Stimulated activated CD8-positive, alpha-beta memory T cell treated with anti-CD3 and anti-CD28 coated beads, Interleukin-15, amount 100 ng/mL, for 48 hours (primary cell): Measurements from ENCODE around the gene MACROD1.

ENCODE experiments used
- DNase-seq, 2 donors: peaks; one replicate each; pipeline ENCODE4 v3.0.0-alpha.2; 2020; ENCODE audit warnings: low read depth in 2 of 2

Gene MACROD1

DNA sequence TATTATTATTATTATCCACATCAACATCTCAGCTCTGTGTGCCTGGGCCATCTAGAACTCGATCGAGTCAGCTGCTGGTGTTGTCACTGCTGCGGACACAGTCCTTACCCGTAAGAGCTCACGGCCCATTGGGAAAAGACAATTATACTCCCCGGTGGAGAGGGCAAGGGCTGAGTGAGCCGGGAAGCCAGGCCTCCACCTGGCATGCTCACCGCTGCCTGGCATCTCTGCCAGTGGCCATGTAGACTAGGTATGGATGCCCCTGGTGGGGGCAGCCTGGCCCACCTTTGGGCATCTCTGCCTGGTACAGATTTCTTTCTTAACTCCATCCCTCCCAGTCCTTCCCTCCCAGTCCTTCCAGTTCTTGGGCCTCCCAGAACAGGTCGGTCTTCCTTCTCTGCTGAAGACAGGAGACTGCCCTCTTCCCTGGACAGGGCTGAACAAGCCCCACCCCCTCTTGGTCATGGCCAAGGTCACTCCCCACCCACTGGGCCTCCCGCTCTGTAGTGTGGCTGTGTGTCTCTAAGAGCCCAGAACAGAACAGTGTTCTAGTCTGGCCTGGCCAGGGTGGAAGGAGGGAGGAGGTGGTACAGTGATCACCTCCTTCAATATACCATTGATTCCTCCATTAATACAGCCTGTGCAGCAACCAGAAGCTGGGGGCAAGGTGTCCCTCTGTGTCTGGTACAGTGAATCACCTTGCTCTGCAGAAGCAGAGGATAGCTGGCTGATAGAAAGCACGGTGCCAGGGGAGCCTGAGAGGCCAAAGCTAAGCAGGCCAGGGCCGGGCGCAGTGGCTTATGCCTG lies 72.5 kb downstream of the MACROD1 start:
- DNase-seq: no peak

- DNase-seq: no peak
Measured at GRCh38 chr11:64092761-64093136, 73.2 kb downstream of the MACROD1 start.

GRCh38 chr11:64092111-64092760 lies 73.7 kb downstream of the MACROD1 start:
- no peak for DNase-seq

GRCh38 chr11:64090806-64091516 lies 75.0 kb downstream of the MACROD1 start:
- DNase-seq: no peak

DNA sequence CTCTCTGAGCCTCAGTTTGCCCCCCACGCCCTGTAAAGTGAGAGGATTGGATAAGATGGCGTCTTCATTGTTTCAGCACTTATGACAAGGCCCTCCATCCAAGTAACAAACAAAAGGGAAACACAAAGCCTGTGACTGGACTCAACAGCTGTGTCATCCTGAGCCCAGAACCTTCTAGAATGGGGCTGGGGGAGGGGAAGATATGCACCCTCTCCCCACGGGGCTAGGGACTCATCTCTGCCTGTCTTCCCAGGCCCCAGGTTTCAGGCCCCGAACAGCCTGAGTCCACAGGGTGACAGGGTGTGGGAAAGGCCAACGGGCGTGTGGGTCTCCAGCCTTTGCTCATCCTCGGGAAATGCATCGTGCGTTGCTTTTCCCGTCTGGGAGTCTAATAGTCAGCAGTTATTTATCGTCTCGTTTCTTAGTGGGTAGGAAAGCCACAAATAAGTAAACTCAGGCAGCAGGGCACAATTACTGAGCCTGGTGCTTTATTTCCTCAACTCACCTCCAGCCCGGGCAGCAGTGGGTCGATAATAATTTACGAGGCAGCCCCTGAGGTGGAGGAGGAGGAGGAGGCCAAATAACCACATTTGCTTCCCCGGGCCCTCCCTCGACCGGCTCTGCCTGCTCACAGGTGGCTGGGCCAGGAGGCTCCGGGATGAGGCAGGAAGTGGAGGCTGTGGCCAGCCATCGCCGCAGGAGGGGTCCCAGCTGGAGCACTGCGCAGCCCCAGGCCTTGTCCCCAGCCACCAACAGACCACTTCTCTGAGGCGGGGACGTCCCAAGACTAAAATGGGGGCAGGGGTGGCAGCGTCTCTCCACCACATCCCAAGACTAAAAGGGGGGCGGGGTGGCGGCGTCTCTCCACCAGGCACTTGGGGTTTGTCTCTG lies 75.8 kb downstream of the MACROD1 start:
- no peak for DNase-seq

DNA sequence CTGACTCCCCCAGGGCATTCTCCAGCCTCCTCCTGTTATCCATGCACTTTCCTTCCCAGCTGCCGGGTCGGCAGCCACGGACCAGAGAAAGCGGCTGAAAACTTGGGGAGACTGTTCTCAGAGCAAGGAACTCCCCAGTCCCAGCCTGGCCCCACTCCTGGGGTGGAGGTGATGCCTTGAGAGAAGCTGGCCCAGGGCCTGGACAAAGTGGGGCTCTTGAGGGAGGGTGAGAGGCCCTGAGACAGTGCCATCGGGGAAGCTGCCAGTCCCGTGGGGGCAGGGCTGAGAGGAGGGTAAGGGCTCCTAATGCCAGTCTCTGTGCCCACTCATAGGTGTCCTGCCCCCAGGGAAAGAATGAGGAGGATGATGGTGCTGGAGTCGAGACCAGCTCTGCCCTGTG lies 76.4 kb downstream of the MACROD1 start:
- no peak for DNase-seq

DNA sequence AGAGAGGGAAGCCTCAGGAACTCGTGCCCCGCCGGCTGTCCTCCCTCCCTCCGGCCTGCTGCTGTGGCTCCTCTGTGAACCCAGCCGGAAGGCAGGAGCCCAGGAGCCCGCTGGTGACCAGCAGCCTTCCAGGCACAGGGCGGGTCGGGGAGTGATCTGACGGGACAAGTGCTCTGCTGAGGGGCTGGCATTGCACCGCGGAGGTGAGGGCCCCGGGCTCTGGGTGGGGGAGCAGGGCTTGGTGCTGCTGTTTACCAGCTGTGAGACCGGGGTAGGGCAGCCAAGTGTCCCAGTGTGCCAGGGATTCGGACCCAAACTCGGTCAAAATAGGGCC lies 76.9 kb downstream of the MACROD1 start:
- DNase-seq: no peak

DNA sequence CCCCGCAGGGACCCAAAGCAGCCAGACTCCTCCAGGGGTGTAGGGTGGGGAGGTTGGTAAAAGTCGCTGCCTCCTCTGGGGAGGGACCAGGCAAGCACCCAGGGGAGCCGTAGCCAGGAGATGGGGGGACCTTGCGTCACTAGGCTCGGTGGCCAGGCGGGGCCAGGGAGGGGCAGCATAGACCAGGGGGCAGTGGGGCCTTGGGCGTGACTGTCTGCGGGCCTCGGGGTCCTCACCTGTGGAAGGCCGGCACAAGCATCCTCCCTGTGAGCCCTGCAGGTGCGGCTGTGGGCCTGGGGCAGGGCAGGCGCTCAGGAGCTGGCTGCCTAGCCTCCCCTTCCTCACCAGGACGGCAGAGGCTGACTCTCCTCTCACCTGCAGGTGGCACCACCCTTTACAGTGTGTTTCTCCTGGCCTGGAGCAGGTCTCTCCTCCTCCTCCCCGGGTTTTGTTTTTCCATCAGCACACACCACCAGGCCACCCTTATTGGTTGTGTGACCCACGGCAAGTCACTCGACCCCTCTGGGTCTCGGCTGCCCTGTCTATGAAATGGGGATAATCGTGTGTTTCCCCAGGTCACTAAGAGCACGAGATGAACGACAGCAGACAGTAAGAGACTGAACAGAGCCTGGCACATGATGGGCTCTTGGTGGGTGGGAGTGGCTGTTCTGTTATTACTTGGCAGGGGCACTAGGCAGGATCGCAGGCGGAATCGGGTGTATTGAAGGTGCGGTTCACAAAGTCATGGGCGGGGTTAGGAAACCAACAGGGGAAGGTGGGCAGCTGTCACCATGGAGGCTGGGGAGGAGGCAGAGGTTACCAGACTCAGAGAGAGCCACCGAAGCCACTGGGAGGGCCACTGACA lies 77.5 kb downstream of the MACROD1 start:
- no peak for DNase-seq

- no peak for DNase-seq
Measured at GRCh38 chr11:64086258-64087123, 79.4 kb downstream of the MACROD1 start.

- no peak for DNase-seq
Measured at GRCh38 chr11:64085906-64086257, 80.0 kb downstream of the MACROD1 start.

GRCh38 chr11:64084951-64085710 lies 80.8 kb downstream of the MACROD1 start:
- DNase-seq: no peak

DNA sequence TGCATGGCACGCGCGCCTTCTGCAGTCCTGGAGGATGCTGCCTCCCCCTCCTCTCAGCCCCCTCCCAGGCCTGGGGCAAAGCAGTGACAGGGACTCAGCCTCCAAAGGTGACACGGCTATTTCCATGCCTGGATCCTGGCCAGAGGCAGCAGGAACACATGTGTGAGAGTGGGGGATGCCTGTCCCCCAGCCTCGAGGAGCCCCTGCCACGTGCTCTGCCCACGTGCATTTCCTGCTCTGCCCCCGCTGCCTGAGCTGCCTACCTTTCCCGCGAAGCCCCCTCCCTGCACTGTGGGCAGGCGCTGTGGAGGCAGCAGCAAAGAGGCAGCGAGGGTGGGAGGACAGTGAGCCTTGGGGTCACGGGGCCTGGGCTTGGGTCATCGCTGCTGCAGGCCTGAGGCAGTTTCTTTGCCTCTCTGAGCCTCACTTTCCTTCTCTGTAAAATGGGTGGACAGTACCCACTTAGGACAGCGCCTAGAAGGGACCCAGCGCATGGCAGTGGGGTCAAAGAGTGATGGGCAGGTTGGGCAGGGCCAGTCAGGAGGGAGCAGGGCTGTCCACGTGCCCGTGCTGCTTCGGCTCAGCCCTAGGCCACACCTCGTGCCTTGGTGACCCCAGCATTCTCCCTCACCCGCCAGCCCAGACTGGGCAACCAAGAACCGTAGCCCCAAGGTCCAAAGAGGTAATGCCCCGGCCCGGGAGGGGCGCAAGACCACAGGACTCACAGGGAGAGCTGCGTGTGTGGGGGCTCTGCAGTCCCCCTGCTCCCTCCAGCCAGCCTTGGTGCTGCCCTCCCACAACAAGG lies 81.6 kb downstream of the MACROD1 start:
- no peak for DNase-seq

GRCh38 chr11:64083398-64084080 lies 82.4 kb downstream of the MACROD1 start:
- DNase-seq: no peak

DNA sequence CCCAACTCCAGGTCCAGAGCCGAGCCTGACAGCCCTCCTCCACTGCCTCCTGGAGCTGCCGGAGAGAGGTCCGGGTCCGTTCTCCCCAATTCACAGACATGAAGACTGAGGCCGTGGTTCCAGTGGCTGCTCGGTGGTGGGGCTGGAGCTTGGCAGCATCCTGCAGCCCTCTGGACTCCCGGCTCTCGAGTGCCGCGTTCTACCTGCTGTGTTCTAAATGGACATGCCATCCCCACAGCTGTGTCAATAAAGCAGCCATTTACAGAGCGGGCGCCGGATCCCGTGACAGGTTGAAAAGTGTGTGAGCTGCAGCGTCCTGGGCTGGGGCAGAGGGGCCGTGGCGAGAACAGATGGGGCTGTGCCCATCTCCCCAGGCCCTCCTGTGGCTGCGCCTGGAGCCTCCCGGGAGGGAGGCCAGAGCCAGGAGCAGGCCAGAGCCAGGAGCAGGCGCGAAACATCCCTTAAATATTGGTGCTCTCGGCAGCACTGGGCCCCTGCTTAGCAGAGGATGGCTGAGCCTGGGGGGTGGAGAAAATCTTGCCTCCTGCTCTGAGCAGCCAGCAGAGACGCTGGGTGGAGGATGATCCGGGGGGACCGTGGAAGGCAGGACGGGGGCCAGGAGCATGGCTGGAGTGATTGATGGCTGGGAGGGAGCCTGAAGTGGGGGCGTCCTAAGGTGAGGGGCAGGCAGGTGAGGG lies 84.0 kb downstream of the MACROD1 start:
- no peak for DNase-seq

DNA sequence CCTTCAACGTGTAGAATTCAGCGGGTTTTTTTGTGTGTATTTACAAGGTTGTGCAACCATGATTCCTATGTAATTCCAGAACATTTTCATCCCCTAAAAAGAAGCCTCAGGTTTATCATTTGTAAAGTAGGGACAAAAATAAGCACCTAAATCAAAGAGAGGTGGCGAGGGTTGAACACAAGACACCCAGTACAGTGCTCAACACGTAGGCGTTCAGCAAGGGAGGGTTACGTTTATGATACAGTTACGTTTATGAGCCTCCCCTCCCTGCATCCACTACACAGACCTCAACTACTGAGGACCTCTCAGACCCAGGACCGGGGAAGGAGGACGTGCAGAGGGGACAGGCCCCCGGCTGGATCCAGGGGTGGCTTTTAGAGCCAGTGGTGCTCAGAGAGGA lies 85.5 kb downstream of the MACROD1 start:
- no peak for DNase-seq

GRCh38 chr11:64078905-64079304 lies 87.0 kb downstream of the MACROD1 start:
- DNase-seq: no peak

DNA sequence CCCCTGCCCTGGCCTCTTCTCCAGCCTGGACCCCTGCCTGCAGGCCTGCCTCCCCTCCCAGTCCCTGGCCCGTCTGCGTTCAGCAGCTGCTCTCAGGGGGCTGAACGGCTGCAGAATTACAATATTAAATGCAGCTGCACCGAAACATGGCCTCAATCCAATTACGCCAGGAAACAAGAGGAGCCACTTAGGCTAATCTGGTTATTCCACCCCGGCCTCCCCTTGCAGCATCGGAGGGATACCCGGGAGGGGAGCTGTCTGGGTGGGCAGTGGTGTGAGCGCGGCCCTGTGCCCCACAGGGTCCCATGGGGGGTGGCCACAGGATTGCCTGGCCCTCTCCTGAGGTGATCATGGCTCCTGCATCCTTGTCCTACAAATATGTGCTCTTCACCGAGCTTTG lies 87.6 kb downstream of the MACROD1 start:
- no peak for DNase-seq
